HG02973 (cell line): ENCODE data around the gene NOD2.

Experiments
- ATAC-seq: cut with Tn5 transposase; IDR thresholded peaks from one replicate; pipeline ENCODE4 v1.9.1; 2021; ENCODE audit warnings: moderate library complexity; ENCODE audit not compliant: unreplicated experiment

The NOD2 gene

GRCh38 chr16:50692999-50693781 lies at the start of gene NOD2:
TSS of gene NOD2 (plus strand) at chr16:50693606. CDS start at chr16:50699496, 5,890 bp downstream.
- no peak for ATAC-seq

GRCh38 chr16:50644245-50644644 lies 49.2 kb upstream of the NOD2 start:
- ATAC-seq, result no peak

- ATAC-seq, result no peak
Observed at GRCh38 chr16:50644729-50645128, 48.7 kb upstream of the NOD2 start.

- no peak for ATAC-seq
Observed at GRCh38 chr16:50645563-50646220, 47.7 kb upstream of the NOD2 start.

GRCh38 chr16:50646345-50646744 lies 47.1 kb upstream of the NOD2 start:
- no peak for ATAC-seq

GRCh38 chr16:50651835-50652438 lies 41.5 kb upstream of the NOD2 start:
- ATAC-seq, result no peak

GRCh38 chr16:50652836-50653425 lies 40.5 kb upstream of the NOD2 start:
- no peak for ATAC-seq

- no peak for ATAC-seq
Observed at GRCh38 chr16:50653633-50654519, 39.5 kb upstream of the NOD2 start.

GRCh38 chr16:50655558-50656055 lies 37.8 kb upstream of the NOD2 start:
- no peak for ATAC-seq

GRCh38 chr16:50657241-50657640 lies 36.2 kb upstream of the NOD2 start:
- ATAC-seq, result no peak

GRCh38 chr16:50659806-50660205 lies 33.6 kb upstream of the NOD2 start:
- ATAC-seq, result no peak

- no peak for ATAC-seq
Observed at GRCh38 chr16:50662306-50662940, 31.0 kb upstream of the NOD2 start.

GRCh38 chr16:50664270-50664669 lies 29.1 kb upstream of the NOD2 start:
- no peak for ATAC-seq

- ATAC-seq, result no peak
Observed at GRCh38 chr16:50665128-50665878, 28.1 kb upstream of the NOD2 start.

GRCh38 chr16:50666658-50667496 lies 26.5 kb upstream of the NOD2 start:
- ATAC-seq, result peak; percentile 87

- ATAC-seq, result no peak
Observed at GRCh38 chr16:50667497-50668367, 25.7 kb upstream of the NOD2 start.

- ATAC-seq, result no peak
Observed at GRCh38 chr16:50668368-50669008, 24.9 kb upstream of the NOD2 start.
